Measurements from ENCODE around the gene EPHA4.

DNA sequence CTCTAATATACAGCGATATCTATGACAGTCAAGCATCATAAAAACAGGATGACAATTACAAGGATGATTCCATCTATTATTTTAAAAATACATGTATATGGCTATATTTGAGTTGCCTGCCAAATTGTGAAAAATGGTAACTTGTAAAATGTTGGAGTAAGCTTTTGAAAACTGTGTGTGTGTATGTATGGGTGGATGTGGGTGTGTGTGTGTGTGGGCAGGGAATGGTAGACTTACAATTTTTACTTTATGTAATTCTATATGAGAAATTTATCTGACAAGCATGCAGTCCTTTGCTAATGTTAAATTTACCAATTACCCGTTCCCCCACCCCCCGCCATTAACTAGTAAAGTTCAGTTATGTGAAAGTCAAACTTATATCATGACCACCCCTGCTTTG, 14.0 kb downstream of the EPHA4 start:
- TF ChIP-seq, protein P1, sequence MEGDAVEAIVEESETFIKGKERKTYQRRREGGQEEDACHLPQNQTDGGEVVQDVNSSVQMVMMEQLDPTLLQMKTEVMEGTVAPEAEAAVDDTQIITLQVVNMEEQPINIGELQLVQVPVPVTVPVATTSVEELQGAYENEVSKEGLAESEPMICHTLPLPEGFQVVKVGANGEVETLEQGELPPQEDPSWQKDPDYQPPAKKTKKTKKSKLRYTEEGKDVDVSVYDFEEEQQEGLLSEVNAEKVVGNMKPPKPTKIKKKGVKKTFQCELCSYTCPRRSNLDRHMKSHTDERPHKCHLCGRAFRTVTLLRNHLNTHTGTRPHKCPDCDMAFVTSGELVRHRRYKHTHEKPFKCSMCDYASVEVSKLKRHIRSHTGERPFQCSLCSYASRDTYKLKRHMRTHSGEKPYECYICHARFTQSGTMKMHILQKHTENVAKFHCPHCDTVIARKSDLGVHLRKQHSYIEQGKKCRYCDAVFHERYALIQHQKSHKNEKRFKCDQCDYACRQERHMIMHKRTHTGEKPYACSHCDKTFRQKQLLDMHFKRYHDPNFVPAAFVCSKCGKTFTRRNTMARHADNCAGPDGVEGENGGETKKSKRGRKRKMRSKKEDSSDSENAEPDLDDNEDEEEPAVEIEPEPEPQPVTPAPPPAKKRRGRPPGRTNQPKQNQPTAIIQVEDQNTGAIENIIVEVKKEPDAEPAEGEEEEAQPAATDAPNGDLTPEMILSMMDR (IDR thresholded peaks at IDR 0.05): no peak
- no peak for TF ChIP-seq POLR2A (IDR thresholded peaks at IDR 0.05; ENCODE audit: low read length)
- TF ChIP-seq, protein P2, sequence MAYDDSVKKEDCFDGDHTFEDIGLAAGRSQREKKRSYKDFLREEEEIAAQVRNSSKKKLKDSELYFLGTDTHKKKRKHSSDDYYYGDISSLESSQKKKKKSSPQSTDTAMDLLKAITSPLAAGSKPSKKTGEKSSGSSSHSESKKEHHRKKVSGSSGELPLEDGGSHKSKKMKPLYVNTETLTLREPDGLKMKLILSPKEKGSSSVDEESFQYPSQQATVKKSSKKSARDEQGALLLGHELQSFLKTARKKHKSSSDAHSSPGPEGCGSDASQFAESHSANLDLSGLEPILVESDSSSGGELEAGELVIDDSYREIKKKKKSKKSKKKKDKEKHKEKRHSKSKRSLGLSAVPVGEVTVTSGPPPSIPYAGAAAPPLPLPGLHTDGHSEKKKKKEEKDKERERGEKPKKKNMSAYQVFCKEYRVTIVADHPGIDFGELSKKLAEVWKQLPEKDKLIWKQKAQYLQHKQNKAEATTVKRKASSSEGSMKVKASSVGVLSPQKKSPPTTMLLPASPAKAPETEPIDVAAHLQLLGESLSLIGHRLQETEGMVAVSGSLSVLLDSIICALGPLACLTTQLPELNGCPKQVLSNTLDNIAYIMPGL (CRISPR knock-in tag; IDR thresholded peaks at IDR 0.05; ENCODE audit: borderline replicate concordance): no peak
- TF ChIP-seq CEBPB (IDR thresholded peaks at IDR 0.05): no peak
- no peak for TF ChIP-seq MYC (IDR thresholded peaks at IDR 0.05; ENCODE audit: borderline replicate concordance, low read length)
- TF ChIP-seq, protein P3, sequence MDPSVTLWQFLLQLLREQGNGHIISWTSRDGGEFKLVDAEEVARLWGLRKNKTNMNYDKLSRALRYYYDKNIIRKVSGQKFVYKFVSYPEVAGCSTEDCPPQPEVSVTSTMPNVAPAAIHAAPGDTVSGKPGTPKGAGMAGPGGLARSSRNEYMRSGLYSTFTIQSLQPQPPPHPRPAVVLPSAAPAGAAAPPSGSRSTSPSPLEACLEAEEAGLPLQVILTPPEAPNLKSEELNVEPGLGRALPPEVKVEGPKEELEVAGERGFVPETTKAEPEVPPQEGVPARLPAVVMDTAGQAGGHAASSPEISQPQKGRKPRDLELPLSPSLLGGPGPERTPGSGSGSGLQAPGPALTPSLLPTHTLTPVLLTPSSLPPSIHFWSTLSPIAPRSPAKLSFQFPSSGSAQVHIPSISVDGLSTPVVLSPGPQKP (IDR thresholded peaks at IDR 0.05; ENCODE audit: low read depth, low read length): no peak
- TF ChIP-seq SMC3 (IDR thresholded peaks at IDR 0.05): no peak
- TF ChIP-seq PHF8 (IDR thresholded peaks at IDR 0.05; ENCODE audit: borderline replicate concordance, low read depth): no peak
- TF ChIP-seq USF2 (IDR thresholded peaks at IDR 0.05): no peak
- TF ChIP-seq ZNF302 (CRISPR knock-in tag; IDR thresholded peaks at IDR 0.05): no peak
- TF ChIP-seq RFX5 (IDR thresholded peaks at IDR 0.05): no peak
